Measurements from ENCODE around the gene TVP23C.

Gene TVP23C

DNA sequence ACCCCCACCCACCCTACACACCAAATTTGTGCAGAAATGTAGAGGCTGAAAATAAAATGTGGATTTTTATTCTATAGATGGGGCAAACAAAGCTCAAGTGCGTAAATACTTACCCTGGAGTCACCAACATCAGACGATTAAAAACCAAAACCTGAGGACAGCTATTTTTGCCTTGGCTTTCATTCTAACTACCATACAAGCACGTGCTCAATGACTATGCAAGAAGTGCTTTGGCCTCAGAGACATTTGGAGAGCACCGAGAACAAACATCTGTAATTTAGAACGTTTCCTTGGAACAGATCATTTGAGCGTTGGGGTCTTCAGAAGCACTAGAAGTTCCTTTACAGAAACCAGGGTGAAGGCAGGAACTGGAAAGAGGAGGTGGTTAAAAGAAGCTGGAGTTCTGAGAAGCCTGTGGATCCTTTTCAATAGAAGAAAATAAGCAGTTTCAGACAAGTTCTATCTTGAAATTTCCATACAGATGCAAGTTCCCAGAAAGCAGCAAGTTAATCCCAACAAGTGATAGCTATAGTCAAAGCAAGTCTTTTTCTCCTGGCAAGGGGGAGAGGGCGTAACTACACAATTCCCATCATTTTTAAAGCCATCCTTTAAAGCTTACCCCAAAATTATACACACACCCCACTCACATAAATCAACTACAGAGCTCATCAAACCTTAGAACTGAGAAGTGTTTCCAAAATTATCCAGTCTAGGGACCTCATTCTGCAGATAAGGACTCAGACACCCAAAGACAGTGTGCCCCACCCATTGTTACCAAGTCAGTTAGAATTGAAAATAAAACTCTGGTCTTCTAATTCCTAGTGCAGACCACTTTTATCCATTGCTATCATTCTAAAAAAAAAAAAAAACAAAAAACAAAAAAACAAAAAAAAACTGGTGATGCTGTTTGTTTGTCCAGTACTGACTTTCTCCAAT lies 66.3 kb downstream of the TVP23C start:
- no peak for DNase-seq (ENCODE audit: low read depth in 2 of 2)

DNA sequence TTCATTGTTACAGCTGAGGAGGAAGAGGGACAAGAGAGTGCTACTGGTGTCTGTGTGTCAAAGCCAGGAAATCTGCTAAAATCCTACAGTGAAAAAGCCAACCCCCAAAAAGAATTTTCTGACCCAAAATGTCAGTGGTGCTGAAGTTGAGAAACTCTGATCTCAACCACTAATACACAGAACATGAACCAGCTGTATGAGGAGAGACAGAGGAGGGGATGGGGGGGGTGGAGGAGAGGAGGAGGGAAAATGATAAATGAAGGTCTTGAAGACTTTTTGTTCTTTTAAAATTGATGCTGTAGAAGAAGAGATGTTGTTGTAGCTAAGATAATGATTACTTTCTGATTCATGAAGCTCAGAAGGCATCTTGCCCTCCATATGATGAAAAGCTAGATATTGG lies 68.5 kb downstream of the TVP23C start:
- no peak for DNase-seq (ENCODE audit: low read depth in 2 of 2)

DNA sequence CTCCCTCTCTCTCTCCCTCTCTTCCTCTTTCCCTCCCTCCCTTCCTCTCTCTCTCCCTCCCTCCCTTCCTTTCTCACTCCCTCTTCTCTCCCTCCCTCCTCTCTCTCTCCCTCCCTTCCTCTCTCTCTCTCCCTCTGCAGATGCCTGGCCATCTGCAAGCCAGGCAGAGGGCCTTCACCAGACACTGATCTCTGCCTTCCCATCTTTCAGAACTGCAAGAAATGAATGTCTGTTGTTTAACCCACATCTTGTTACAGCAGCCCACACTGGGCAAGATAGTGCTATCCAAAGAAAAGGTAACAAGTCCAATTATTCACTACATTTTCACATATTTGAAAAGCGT lies 69.6 kb downstream of the TVP23C start:
- no peak for DNase-seq (ENCODE audit: low read depth in 2 of 2)

DNA sequence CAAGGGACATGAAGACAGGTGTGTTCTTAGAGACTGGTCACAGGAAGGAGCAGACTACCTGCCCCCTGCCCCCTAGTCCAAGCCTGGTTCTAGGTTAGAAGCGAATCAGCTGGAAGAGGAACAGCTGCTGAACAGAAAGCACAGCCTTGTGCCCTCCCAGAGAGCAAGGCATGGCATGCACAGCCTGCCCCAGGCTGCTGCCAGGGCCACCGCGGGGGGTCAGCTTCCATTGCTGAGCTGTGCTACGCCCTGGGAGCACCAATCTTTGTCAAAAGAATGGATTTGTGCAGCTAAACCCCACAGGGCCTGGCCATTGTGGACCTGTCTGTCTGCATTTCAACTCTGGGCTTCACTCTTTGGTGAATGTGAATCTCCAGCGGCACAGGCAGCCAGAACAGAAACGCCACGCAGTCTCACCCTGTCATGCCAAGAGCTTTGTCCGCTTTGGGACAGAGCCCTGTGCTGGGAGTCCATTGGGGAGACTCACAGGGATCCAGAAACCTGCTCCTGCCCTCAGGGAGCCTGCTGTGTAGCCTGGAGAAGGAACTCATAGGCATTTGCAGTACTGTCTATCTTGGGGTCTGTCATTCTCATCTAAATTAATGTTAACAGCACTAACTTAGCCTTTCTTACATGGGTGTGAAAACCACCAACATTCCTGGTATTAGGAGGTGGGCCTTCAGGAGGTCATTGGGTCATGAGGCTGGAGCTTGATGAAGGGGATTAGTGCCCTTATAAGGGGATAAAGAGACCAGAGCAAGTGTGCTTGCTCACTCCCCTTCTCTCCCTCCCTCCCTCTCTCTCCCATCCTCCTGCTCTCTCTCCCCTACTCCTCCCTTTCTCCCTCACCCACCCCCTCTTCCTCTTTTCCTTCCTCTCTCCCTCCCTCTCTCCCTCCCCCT lies 70.2 kb downstream of the TVP23C start:
- DNase-seq (ENCODE audit: low read depth in 2 of 2), result no peak

DNA sequence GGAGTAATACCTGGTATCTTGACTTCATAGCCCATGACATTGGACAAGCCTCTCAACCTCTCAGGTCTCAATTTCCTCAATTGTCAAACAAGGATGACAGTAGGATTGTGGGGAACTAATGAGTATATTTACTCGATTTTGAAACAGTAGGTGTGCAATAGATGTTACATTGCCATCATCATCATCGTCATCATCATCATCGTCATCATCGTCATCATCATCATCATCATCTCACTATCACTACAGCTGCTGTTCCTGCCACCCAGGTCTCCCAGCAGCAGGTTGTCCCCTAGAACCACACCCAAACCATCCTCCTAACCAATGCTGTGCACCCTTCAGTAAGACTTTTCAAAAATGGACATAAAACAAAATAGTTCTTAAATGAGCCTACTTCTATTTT lies 71.1 kb downstream of the TVP23C start:
- no peak for DNase-seq (ENCODE audit: low read depth in 2 of 2)

DNA sequence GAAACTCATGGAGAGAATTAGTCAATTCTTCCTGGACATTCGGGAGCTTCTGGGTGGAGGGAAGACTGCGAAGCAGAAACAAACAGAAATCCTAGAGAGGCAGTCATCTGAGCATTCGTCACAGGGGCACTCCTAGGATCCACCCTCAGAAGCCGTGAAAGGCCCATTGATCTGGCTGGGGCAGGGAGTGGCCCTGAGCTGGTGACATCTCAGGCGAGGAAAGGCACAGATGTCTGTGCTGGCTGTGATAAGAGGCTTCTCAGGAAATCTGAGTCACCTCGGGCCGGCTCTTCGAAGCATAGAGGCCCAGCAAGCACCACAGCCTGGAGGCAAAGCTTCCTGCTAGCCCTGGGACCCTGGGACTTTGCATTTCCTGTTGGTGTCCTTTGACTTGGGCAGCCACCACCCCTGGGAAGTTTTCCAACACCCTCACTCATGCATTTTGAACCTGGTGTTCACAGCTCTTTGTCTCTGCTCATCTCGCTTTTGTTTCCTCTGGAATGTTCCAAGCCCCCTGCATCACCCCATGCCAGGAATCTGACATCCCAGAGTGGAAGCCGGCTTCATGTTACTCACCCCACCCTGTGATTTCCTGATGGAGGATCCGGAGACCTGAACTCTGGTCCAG lies 72.5 kb downstream of the TVP23C start:
- DNase-seq (ENCODE audit: low read depth in 2 of 2), result peak in 1 of 2 experiments; percentile 17

DNA sequence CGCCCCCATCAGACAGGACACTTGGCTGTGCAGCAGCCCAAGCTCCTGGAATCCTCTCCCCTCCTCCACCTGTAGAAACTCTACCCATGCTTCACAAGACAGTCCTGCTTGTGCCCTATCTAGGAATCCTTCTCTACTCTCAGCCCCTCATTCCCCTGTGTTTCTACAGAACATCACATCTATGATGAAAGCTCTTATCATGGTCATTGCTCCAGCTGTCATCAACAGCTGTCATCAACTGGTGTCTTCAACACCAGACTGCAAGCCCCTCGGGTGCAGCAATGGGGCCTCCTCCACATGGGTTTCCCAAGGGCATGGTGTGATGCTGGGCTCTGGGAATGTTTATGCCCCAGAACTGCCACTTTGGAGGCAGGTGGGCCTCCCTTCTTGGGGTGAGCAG lies 74.7 kb downstream of the TVP23C start:
- DNase-seq (ENCODE audit: low read depth in 2 of 2), result no peak

DNA sequence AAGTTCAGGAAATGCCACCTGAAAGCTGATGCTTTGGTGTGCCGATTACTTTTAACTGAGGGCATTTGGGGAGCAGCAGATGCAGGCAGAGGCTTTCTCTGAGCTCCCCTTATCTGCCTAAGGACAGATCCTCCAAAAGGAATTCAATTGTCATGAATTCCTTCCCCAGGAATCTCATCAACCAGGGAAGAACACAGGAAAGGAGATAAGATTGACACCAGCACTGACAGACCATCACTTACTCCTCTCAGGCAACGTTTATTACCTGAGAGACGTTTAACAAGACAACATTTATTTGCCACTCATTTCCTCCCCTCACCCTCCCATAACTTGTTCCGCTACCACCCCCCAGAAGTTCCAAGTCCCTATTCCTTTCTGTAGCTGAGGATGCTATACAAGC lies 78.2 kb downstream of the TVP23C start:
- DNase-seq (ENCODE audit: low read depth in 2 of 2), result no peak

DNA sequence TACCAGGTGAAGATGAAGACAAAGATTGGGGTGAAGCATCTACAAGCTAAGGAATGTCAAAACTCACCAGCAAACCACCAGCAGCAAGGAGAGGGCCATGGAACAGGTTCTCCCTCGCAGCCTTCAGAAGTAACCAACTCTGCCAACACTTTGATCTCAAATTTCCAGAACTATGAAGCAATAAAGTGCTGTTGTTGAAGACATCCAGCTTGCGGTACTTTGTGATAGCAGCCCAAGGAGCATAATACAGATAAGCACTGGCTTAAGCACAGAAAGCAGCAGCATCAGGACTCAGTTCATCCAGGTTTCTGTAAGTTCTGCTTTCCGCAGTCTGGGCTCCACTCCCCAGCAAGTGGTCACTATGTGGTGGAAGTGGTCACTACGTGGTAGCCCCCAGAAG lies 79.9 kb downstream of the TVP23C start:
- DNase-seq (ENCODE audit: low read depth in 2 of 2), result no peak

DNA sequence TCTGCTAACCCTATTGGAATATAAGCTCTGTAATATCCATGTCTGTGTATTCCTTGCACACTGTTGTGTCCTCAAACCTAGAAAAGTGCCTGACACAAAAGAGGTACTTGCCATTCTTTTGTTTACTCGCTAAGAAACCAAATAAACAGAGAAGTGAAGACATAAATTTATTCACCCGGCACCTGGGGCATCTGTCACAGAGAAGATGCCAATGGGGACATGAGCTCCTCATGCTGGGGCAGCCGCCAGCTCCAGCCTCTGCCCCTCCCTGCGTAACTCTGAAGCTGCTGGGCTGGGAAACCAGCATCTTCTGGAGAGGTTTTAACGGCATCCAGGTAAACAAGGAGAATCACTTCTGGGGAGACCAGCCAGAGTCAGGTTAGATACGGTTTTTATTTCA lies 80.8 kb downstream of the TVP23C start:
- no peak for DNase-seq (ENCODE audit: low read depth in 2 of 2)

DNA sequence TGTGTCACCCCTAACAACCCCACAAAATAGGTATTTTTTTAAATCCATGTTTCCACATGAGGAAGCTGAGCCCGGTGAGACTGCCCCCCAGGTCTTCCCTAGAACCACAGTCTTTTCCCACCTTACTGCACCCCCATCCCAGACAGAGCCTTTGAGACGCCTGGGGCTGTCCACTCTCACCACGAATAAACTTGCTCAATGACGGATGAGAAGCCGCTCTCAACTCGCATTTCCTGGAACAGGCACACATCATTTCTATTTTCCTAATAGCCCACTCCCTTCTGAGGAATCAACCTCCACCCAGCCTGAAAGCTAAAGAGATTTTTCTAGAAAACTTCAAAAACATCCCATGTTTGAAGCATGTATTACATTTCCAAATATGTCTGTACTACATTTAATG lies 81.8 kb downstream of the TVP23C start:
- no peak for DNase-seq (ENCODE audit: low read depth in 2 of 2)

DNA sequence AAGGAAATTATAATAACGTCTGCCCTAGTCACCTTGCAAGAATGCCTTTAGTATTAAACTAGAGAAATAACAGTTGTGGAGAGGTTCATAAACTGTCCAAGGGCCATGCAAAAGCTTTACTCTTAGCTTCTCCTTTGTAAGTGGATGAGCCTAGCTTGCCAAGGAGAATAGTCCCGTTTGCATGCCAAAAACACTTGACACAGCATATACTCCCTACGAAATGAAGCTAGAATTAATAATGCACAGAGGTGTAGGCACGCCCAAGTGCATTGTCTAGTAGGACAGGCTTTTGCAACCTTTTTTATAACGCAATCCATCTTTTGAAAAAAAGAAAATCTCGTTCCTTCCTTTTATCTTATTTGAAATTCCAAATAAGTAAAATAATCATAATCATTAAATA lies 83.1 kb downstream of the TVP23C start:
- no peak for DNase-seq (ENCODE audit: low read depth in 2 of 2)

DNA sequence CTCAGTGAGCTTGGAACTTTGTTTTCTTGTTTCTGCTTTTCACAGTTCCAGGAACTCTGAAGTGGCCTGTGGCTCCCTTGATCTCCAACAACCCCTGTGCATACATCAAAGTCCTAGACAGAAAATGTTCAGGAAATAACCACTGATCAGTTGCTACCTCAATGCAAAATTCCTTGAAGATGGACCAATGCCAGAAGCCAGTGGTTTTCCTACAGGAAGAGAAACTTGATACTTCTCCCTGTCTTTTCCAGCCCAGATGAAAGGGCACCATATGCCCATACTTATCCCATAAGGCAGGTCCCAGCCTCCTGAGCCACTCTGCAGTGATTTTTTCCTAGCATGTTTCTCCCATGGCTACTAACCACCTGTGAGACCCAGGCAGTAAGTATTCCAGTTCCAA lies 83.6 kb downstream of the TVP23C start:
- DNase-seq (ENCODE audit: low read depth in 2 of 2), result no peak

DNA sequence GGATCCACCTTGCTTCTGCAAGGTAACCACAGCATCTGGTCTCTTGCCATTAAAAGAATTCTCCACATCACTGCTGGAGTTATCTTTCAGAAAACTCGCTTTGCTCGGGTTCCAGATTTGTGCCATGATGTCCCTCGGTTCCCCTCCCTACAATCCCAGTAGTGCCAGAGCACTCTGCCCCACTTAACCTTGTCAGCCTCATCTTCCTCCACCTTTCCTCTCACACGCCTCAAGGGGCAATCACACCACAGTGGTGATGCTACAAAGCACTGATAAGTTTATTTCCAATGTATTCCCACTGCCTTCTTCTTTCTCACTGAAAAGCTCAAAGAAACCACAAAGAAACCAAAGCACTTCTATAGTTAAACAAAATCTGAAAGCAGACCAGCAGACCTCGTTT lies 84.4 kb downstream of the TVP23C start:
- no peak for DNase-seq (ENCODE audit: low read depth in 2 of 2)

DNA sequence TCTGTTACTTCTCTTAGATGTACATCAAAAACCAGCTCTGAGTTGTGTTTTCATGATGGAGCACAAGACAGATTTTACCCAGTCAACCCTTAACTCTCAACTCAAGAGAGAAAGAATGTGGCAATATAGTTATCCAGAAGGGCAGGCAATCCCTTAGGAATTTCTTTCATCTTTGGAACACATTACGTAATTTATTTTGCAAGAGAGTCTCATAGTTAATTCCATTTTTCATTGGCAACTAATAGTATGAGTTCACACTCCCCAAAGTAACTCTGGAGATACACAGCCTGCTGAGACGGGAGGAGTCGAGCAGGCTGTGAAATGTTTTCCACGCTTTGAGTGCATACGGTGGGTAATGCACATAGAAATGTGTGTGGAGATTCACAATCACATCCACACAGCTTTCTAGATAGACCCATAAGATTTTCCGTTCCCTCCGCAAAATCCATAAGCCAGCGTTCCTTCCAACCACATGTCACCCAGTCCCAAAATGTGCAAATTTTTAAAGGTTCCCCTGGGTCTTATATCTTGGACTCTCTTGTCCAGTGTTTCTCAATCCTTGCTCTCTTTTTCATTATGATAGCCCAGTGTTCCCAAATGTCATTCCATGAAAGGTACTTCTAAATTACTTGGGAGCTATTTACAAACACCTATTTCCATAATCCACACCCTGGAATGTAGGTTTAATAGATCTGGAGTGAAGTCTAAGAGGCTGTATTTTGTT lies 87.5 kb downstream of the TVP23C start:
- no peak for DNase-seq (ENCODE audit: low read depth in 2 of 2)

DNA sequence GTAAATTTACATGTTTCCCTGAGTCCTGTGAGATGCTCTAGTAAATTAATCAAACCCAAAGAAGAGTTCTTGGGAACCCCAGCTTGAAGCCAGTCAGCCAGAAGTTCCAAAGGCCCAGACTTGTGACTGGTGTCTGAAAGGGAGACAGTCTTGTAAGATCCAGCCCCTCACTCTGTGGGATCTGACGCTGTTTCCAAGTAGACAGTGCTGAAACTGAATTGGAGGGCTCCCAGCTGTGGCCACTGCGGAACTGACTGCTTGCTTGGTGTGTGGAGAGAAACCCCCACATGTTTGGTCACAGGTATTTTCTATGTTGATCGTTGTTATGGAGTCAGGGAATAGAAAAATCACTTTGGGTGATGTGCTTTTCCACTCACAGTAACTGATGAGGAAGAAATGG lies 90.4 kb downstream of the TVP23C start:
- DNase-seq (ENCODE audit: low read depth in 2 of 2), result no peak

DNA sequence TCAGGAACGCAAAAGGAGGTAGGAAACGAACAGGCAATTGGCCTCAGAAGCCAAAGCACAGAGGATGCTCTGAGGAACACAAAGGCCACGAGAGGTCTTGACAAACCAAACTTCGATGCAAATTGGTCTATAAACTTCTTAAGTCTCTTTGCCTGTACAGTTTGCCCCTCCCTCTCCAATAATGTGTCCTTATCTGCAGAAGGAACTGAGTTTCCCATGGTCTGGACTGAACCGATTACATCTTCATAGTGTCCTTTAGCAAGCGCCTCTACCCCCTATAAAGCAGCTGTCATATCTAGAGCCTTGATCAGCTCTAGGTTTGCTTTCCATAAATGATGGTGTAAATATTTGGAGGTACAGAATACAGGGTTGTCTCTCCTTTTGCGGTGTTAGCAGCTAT lies 92.7 kb downstream of the TVP23C start:
- no peak for DNase-seq (ENCODE audit: low read depth in 2 of 2)

DNA sequence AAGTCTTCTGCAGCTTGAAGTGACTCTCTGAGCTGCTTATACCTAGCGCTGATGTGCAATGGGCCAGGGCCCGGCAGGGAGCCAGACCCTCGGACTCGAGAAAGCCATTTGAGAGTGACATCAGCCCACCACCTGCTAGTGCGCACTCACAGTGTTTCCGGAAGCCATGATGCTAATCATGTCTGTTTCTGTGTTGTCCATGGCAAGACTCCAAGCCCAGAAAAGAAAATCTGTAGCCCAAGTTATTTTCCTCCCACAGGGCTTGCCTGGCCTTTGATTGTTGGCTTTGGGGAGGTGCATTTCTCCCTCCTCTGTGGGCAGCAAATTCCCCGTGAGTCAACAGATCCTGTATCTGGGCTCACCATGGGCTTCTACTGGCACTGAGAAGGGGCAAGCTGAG lies 94.0 kb downstream of the TVP23C start:
- no peak for DNase-seq (ENCODE audit: low read depth in 2 of 2)

DNA sequence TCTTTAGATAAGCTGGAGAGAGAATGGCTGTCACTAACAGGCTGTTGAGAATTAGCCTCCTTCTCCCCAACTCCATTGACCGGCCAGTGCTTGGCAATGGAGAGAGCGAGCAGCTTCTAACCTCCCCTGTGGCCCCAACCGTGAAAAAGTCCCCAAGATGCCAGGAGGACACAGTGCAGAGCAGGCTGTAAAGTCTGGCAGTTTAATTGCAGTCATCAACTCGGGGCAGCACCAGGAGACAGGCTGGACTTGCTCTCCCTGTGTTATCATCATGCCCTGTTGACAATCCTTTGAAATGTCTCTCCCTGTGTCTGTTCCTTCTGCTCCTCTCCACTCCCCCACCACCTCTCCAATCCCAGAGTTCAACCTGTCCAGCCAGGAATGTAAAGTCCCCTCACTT lies 95.2 kb downstream of the TVP23C start:
- no peak for DNase-seq (ENCODE audit: low read depth in 2 of 2)

DNA sequence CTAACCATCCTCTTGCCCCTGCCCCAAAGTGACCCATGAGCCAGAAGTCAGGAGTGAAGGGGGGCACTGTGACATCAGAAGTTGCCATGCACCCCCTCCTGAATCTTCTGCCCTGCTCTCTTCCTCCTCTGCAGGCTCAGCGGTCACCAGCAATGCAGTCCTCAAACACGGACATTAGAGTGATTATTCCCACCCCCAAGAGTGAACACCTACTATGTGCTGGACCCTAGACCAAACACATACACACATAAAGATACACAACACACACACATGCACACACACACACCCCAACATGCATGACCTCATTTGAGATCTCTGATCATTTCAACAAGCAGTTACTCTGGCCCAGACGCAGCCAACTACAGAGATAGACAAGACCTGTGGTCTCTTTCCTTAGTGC lies 95.7 kb downstream of the TVP23C start, which contains the start of gene CDRT4:
CDRT4 (minus strand) TSS at position 30 of the 400 bp plus-strand sequence. CDS start 27,383 bp downstream, outside the sequence.
- DNase-seq (ENCODE audit: low read depth in 2 of 2), result no peak

DNA sequence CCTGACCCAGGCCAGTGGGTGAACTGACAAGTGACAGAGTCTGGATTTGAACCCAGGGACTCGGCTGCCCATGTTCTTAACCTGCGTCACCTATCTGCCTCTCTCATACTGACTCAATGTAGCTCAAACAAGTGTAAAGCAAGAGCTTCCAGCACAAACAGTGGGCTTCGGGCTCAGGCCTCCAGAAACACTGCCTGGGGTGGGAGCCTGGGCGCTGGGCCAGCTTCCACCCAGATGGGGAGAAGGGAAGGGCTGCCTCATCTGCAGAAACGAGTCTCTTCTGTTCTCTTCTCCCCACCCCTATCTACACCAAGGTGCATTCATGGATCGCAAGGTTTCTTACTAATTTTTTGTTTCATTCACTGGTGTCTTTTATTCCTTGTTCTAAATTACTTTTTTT lies 97.2 kb downstream of the TVP23C start:
- DNase-seq (ENCODE audit: low read depth in 2 of 2), result no peak
